Activated T-cell treated with anti-CD3 and anti-CD28 coated beads for 48 hours (primary cell): Measurements from ENCODE around the gene FGF13.

Experiments used
- DNase-seq: peaks from one replicate; pipeline ENCODE4 v3.0.0-alpha.2; 2020; ENCODE audit warnings: low read depth

FGF13 gene

DNA sequence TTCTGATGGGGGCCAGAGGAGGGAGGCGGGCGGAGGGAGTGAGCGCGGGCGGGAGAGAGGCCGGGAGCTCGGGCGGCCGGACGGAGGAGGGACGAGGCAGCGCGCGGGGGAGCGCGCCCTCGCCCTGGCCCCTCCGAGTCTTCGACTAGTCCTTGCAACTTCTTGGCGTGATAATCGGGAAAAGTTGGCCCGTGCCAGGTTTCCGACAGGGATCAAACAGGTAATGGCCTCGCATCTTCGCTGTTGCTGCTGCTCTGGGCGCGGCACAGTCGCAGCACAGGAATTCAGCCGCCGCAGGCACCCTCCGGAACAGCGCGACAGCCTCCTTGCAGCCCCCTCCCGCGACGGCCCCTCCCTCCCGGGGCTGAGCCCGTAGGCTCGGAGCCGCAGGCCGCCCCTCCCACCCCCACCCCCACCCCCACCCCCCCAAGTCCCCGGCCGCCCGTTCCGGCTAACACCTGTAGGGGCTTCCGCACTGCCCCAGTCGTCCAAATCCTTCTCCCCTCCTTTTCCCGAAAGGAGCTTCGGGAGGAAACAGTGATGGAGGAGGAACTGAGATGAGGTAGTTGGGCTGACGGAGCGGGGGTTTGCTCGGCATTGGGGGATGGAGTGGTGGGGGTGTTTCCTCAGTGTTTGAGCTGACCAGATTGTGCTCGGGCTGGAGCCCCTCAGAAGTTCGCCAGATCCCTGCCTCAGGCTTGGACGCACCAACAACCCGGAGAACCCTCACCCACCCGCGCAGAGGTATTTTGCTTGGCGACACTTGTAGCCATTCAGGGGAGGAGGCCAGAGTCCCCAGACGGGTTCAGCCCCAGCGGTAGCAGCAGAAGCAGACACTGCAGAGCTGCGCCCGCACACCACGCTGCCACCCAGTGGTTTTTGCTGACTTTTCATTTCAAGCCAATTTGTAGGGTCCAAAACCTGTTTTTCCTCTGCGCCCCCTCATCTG is at the start of gene FGF13:
TSS of gene FGF13 (minus strand) at position 319 of the 949 bp plus-strand sequence. CDS start 714 bp downstream, outside the sequence.
- no peak for DNase-seq

DNA sequence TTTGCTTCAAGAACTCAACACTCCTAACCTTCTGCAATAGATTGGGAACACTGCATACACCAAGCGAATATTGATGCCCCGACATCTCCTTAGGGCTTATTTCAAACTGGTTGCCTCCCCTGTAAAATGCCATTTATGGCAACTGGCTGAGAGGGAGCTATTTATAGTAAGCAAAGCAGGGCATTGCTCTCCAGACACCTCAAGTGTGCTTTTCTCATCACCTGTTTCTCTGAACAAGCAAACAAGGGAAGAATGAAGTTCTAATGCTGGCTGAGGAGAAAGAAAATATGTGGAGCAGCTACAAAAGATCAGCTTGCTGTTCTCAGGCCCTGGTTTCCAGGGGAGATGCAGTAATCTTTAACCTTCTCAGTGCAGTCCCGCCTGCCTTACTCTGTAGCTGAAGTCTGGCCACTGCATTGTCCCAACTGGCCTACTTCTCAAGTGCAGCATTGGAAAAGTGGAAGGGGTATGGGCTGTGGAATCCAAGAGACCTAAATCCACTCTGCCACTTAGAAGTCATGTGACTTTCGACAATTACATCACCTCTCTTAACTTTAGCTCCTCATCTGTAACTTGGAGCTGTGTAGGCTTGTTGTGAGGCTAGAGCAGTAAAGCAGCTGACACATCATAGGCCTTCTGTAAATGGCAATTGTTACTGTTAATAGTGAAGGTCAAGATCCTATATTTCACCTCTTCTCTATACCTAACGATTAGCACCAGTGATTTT is 47.9 kb upstream of the FGF13 start:
- DNase-seq, result no peak

DNA sequence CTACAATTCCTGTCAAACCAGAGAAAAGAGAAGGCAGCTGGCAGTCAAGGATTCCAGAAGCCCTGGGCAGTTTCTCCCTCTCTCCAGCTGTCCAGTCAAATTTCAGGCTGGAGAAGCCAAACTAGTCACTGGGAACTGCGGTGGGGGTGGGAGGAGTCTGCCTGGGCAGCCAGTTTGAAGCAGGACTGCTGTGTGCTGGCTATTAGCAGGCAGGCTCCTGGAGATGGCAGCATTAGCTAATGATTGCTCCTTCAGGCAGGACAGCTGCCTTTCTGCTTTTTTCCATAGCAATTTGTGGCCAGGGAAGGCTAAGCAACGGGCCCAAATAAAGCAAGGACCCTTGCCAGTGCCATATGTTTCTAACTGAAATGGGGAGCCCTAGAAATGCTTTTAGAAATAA is 44.7 kb upstream of the FGF13 start:
- no peak for DNase-seq

DNA sequence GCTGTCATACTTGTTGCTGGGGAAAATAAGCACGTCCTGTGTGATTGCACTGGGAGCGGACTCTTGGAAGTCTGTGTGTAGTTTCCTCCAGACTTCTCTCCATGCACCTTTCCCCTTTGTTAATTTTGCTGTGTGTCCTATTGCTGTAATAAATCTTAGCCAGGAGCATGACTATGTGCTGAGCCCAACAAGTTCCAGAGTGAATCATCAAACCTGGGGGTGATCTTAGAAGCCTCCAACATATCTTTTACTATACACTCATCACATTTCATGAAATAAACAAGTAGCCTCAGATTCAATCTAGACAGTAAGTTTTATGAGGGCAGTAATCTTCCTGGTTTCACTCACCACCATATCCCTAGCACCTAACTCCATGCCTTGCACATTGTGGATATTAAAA is 43.3 kb upstream of the FGF13 start:
- DNase-seq, result no peak

DNA sequence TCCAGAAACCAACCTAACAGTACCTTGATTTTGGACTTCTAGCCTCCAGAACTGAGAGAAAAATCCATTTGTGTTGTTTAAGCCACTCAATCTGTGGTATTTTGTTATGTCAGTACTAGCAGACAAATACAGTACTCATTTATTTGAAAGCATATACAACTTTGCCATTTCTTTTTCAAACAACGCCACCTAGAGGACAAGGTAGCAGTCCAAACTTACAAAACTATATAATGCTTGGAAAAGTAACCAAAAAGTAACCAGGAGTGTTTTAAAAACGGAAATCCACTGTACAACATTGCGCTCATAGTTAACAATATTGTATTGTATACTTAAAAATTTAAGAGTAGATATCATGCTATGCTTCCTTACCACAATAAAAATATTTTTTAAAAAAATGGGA is 37.0 kb upstream of the FGF13 start:
- no peak for DNase-seq

DNA sequence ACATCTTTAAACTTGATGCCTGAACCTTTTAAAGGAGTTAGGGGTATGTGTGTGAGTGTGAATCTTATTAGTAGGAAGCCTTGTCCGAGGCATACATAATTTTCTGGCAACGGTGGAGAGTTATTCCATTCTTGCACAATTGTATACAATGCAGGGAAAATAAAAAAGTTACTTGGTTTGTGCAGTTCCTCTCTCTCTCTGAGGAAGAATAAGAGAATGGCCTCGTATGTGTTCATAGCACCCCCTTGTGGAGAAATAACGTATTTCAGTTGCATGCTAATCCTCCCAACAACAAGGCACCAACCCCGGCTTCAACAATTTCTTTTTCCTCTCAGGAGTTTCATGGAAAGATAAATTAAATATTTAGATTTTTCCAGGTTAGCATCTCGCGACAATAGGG is 33.7 kb upstream of the FGF13 start:
- no peak for DNase-seq

DNA sequence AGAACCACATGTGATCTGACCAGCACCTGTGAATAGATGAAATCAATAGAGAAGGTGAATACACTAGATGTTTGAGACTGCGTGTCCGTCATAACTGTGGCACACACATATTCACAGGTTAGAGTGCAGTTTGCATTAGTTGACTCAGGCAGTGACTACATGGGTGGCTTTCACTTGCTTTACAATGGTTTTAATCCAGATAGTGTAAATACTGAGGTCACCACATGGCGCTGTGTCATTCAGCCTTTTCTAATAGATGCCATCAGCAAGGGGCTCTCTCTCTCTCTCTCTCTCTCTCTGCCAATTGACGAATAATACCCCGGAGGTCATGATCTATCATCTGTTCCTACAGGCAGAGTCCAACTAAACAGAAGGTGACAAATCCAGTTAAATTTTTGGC is 30.7 kb upstream of the FGF13 start:
- no peak for DNase-seq

DNA sequence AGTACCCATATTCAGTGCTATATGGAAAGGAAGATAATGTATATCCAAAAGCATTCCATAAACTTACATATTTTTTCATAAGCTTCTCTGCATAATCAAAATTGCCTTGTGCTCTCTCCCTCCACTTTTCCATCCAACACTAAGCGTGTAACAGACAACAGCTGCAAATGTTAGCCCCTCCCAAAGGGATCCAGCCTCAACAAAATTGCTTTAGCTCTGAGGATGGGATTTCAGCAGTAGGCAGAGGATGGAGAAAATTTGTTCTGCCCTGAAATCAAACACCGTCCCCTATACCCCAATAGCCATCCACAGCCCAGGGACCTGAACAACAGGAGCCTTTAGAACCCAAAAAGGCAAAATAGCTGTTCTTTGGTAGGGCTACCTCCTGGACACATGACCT is 28.8 kb upstream of the FGF13 start:
- DNase-seq, result no peak

DNA sequence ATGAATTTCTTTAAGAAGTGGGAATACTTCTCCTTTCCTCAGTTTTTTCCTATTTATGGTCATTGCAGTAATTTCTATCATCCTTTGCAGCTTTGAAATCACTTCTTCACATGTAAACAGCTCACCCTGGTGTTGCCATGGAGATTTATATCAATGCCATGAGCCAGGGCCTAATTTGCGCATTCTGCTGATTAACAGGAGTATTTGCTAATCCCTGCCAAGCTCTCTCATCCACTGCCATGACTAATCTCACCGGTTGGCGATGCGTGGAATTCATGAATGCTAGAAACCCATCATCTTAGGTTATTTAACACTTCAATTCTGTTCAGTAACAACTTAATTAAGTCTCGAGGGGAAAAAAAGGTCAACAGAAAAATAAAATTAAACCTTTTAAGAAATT is 11.8 kb upstream of the FGF13 start:
- no peak for DNase-seq

DNA sequence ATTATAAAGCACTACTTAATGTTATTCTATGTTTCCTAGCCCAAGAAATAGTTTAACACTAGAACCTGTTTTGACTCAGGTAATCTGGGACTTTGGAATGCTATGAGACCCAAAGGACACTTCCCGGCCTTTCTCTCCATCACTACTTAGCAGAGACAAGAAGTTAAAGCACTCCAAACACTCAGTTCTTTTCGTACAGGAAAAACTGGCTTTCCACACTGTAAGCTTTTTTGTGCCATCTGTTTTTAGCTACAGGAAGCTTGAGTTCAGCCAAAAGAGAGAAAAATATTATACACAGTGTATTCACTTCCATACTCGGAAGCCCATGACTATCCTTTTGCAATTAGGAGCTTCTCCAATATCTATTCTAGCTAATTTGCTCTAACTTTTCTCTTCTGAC is 7.9 kb upstream of the FGF13 start:
- no peak for DNase-seq

DNA sequence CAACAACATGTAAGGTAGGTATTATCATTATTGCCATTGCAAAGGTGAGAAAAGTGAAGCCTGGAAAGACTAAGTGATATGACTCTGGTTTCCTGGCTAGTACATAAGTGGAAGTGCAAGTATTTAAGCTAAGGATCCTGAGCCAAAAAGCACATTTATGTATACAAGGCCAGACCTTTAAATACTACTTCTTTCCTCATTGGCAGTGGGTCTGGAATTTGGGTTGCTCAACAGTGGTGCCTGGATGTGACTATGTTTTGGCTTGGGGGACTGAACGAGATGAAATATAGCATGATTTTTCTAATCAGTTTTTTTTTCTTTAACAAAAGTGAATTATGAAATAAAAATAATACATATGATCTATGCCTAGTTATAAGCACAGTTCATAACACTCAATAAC is 7.4 kb upstream of the FGF13 start:
- DNase-seq, result no peak

DNA sequence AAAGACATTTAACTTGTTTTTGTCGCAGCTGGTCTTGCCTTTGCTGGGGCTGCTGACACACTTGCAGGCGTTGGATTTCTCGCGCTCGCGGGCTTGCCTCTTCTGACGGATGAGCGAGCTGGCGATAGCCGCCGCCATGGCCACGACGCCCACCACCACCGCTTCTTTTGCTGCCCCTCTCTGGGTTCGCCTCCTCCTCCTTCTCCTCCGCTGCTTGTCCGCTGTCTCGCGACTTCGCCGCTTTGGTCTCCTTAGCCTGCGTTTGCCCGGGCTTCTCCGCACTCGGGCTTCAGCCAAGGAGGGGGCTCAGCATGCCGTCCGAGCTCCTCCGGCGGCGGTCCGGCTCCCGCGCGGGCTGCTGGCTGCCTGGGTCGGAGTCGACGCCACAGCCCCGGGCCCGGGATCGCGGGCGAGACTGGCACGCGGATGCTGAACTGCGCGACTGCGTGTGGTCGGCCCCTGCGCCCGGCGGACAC is 613 bp downstream of the FGF13 start:
- no peak for DNase-seq

DNA sequence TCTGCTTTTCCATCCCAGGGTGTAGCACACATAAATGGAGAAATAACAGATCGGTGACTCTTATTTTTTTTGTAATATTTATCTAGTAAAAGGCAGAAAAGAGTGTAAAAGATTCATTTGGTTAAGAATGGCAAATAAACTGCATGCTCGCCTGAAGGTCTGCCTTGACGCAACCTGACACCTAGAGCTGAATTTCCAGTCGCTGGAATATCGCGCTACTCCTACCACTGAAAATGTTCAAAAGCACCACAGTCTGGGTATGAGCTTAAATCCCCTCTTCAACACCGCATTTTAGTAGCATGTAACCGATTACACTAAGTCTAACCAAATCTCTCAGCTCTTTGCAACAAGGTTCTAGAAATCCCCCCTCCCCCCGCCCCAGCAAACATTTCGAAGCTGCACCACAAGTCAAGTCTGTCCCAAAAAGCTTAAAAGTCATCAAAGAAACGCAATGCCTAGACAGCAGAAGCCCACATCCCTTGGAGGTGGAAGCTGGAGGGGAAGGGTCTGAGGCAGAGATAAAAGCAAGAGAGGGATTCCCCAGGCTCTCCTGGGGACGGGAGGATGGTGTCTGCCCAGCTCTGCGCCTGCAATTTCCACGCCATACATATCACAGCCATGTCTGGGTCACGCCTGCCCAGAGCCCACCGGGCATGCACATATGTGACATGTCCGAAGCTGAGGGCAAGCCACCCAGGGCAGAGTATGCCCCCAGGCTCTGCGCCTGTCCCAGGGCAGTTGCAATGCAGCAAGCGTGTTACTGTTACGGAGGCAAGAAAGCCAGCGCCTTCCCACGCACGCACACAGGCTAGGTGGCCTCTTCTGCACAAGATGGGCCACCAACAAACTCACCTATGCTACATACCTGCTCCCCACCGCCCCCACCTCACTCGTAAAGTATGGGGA is 1.4 kb downstream of the FGF13 start:
- no peak for DNase-seq

DNA sequence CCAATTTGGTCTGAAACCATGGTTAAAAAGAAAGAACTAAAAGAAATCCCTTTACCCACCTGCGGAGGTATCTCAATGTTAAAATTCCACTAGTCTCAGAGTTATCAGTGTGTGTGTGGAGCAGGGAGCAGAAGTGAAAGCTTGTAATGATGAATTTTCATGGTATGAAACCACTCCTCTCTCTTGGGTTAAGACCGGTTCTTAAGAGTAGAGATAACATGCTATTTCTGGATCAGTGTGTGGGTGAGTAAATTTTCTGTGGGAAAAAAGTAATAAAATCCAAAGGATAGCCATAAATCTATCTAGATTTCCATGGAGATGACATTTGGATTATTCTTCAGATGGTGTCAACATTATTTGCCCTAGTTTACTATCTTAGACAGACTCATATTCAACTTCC is 3.2 kb downstream of the FGF13 start:
- no peak for DNase-seq

DNA sequence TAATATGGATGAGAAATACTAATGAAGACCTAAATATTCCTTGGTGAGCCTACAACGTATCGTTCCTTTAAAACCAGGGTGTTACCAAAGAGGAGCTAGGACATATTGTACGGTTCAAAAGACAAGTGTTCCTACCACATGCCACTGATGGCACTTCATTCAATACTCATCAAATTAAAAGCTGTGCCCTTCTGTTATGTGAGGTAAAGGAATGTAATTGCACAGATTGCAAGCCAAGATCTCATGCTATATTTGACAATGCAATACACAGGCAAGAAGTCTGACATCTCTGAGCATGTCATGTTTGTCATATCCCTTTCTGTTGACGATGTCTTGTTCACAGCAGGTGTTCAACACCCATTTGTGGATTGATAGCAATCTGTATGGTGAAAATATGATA is 6.9 kb downstream of the FGF13 start:
- no peak for DNase-seq

DNA sequence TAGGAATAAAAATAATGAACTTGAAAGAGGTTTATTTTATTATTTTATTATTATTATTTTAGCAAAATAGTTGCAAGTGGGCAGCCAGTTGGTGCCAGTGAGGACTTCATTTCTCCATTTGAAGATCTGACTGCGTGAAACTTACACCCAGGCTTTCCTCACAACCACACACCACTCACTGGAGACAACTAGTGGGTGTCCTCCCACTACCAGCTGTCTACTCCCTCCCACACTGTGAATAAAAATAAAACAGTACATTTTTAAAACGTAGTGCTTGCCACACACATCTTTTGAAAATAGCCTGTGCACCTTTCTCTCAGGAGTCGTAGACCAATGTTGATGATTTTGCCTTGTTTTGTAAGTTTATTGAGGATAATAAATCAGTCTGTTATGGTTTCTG is 7.4 kb downstream of the FGF13 start:
- DNase-seq, result no peak

DNA sequence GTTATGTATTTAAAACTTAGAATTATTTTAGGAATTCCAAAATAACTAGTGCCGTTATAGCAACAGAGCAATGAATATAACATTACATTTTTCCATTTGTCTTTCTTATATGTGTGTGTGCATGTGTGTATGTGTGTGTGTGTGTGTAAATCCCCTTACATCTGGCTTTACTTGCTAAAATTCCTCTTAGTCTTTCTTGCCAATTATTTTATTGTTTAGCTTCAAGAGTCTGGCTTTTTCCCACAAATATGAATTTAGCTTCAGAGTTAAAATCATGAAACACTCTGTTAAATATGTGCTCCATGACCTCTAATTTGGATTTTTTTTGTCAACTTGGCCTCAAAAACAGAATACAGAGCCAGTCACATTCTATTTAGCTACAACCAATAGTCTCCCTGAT is 18.9 kb downstream of the FGF13 start:
- DNase-seq, result no peak

DNA sequence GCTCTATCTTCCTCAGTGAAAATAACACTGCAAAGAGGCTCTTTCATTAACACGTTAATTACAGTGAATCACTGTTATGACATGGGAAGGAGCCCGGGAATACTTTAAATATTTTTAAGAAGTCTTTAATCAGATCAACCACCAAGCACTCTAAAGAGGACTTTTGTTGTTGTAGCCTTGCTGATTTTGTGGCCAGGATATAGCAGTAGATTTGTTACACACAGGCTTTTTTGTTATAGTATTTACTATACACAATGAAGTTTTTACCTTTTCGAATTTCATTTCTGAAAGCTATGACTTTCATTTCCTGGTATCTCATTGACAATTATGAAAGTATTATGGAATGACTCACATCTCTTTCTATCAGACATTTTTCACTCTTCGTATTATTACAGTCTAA is 20.3 kb downstream of the FGF13 start:
- no peak for DNase-seq

DNA sequence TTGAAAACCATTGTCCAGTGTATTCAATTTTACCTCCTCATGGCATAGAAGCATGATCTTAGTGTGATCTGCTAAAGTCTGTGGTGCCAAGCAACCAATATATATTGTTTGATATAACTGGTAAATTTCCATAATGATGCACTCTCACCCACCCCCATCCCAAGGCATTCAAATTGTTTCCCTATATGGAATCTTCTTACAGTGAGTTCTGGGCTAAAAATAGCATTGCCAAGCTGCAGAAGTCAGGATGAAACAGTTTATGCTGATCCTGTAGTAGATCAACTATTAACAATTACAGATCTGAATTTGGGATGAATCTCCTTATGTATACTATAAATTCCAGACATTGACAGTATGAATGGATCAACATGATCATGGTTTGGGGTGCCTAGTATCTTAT is 20.9 kb downstream of the FGF13 start:
- no peak for DNase-seq

DNA sequence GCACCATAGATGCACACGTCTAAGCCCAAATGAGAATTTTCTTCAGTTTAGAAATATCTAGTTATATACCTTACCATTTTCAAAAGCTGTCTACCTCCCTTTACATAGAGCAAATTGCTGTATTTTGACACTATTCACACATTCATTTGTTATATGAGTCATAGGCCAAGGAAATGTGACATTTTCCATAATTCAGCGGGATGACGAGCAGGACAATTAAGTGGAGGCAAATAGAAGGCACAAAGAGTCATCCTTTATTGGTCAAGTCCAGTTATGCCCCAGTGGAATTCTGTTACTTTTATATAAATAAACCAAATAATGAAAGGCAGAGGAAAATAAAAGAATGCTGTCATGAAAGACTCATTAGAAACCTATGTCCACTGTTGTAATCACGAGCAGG is 27.9 kb downstream of the FGF13 start:
- DNase-seq, result no peak

DNA sequence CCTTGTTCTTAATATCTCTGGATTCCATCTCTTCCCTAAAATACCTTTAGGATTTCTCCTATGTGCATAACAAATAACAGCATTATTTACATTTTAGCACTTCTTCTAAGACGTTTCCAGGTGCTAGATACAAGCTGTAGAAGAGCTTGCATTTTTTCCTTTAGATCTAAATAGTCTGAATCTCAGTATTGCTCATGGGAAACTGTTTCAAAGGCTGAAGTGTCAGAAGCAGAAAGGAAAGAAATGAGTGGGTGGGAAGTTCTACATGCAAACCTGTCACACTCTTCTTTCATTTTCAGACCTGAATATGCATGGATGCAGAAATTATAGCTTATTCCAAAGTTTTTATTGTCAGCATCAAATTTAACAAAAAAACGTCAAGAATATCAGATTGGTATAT is 41.8 kb downstream of the FGF13 start:
- no peak for DNase-seq

DNA sequence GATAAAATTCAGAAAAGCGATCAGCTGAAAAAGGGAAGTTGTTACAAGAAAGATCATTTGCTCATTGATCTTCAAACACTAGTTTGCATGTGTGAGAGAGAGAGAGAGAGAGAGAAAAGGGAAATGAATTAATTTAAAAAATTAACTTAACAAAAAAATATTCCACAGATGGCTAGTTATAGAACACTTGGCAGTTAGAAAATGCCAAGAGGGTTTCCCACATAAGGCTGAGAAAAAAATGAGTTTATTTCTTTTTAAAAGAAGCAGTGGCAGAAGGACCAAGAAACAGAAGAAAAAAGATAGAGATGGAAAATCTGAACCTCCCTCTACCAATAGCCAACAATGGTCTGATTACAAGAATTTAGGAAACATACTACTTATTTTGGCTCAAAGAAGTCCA is 47.1 kb downstream of the FGF13 start:
- DNase-seq, result no peak
